ENCODE data around the gene KCNK7. TPM values are rescaled to one million over a fixed set of nuclear protein-coding genes. Genes with fewer than 3 reads are reported as not detected.

KCNK7 gene
- total and polyA plus RNA-seq, 4 donors, result 0.20 to 0.90 (median 0.60) TPM

GRCh38 chr11:65558002-65558929 lies 37.3 kb downstream of the KCNK7 start, which contains the start of gene LTBP3:
Gene LTBP3, minus strand, starts transcription at chr11:65558359. Its CDS starts 400 bp downstream, at chr11:65557959.
- peaks cover 71% of the 10 kb centered on the region for H3K4me1 ChIP-seq (ENCODE audit: control insufficient read depth, insufficient read depth, low read length)
- peak within 1 kb of the TSS; percentile 64 for H3K4me3 ChIP-seq (ENCODE audit: low read depth, low read length)
- no peaks in the 10 kb centered on the region for H3K27me3 ChIP-seq (ENCODE audit: control insufficient read depth, insufficient read depth, low read length)
- DNase-seq (ENCODE audit: low read depth in 4 of 6, low spot score in 6 of 6), result peak in 5 of 6 donors; percentile 59 to 95 (median 74)
- H3K27ac ChIP-seq (ENCODE audit: low read depth, low read length), result peak within 1 kb of the TSS; percentile 99
- no peaks in the 10 kb centered on the region for H3K9me3 ChIP-seq (ENCODE audit: control insufficient read depth, insufficient read depth, low read length)
- under 1% methylated on average over 67 of the region's 79 CpGs for WGBS (ENCODE audit: insufficient coverage)
- H3K36me3 ChIP-seq (ENCODE audit: control insufficient read depth, insufficient read depth, low read length), result peaks cover 26% of the 10 kb centered on the region

GRCh38 chr11:65557280-65558001 lies 38.2 kb downstream of the KCNK7 start:
- peak in 1 of 6 donors; percentile 44 for DNase-seq (ENCODE audit: low read depth in 4 of 6, low spot score in 6 of 6)
- 3% methylated on average over 38 of the region's 47 CpGs for WGBS (ENCODE audit: insufficient coverage)
- Histone ChIP-seq H3K4me1 (ENCODE audit: control insufficient read depth, insufficient read depth, low read length) (peaks cover 71% of the 10 kb centered on the region), H3K9me3 (ENCODE audit: control insufficient read depth, insufficient read depth, low read length) (no peaks in the 10 kb centered on the region), H3K4me3 (ENCODE audit: low read depth, low read length) (peak overlapping the region; percentile 64), H3K27ac (ENCODE audit: low read depth, low read length) (peak overlapping the region; percentile 85), H3K27me3 (ENCODE audit: control insufficient read depth, insufficient read depth, low read length) (no peaks in the 10 kb centered on the region), H3K36me3 (ENCODE audit: control insufficient read depth, insufficient read depth, low read length) (peaks cover 35% of the 10 kb centered on the region)

- H3K9me3 ChIP-seq (ENCODE audit: control insufficient read depth, insufficient read depth, low read length), result no peaks in the 10 kb centered on the region
- peaks cover 71% of the 10 kb centered on the region for H3K4me1 ChIP-seq (ENCODE audit: control insufficient read depth, insufficient read depth, low read length)
- WGBS (ENCODE audit: insufficient coverage), result 71% methylated on average over 7 of the region's 12 CpGs
- peaks cover 42% of the 10 kb centered on the region for H3K36me3 ChIP-seq (ENCODE audit: control insufficient read depth, insufficient read depth, low read length)
- no peak for DNase-seq (ENCODE audit: low read depth in 4 of 6, low spot score in 6 of 6)
- peak overlapping the region; percentile 64 for H3K4me3 ChIP-seq (ENCODE audit: low read depth, low read length)
- no peaks in the 10 kb centered on the region for H3K27me3 ChIP-seq (ENCODE audit: control insufficient read depth, insufficient read depth, low read length)
- peak overlapping the region; percentile 85 for H3K27ac ChIP-seq (ENCODE audit: low read depth, low read length)
Observed at GRCh38 chr11:65556470-65557279, 38.9 kb downstream of the KCNK7 start.

- no peaks in the 10 kb centered on the region for H3K9me3 ChIP-seq (ENCODE audit: control insufficient read depth, insufficient read depth, low read length)
- no peak overlapping the region for H3K27ac ChIP-seq (ENCODE audit: low read depth, low read length)
- peaks cover 62% of the 10 kb centered on the region for H3K4me1 ChIP-seq (ENCODE audit: control insufficient read depth, insufficient read depth, low read length)
- 65% methylated on average over 6 of the region's 6 CpGs for WGBS (ENCODE audit: insufficient coverage)
- peaks cover 51% of the 10 kb centered on the region for H3K36me3 ChIP-seq (ENCODE audit: control insufficient read depth, insufficient read depth, low read length)
- DNase-seq (ENCODE audit: low read depth in 4 of 6, low spot score in 6 of 6), result no peak
- H3K27me3 ChIP-seq (ENCODE audit: control insufficient read depth, insufficient read depth, low read length), result no peaks in the 10 kb centered on the region
- no peak overlapping the region for H3K4me3 ChIP-seq (ENCODE audit: low read depth, low read length)
Observed at GRCh38 chr11:65555693-65556231, 39.8 kb downstream of the KCNK7 start.

- H3K27ac ChIP-seq (ENCODE audit: low read depth, low read length), result no peak overlapping the region
Observed at GRCh38 chr11:65554842-65555430, 40.7 kb downstream of the KCNK7 start.

GRCh38 chr11:65554057-65554818 lies 41.4 kb downstream of the KCNK7 start:
- H3K4me1 ChIP-seq (ENCODE audit: control insufficient read depth, insufficient read depth, low read length), result peaks cover 47% of the 10 kb centered on the region
- no peaks in the 10 kb centered on the region for H3K9me3 ChIP-seq (ENCODE audit: control insufficient read depth, insufficient read depth, low read length)
- no peak overlapping the region for H3K27ac ChIP-seq (ENCODE audit: low read depth, low read length)
- no peaks in the 10 kb centered on the region for H3K27me3 ChIP-seq (ENCODE audit: control insufficient read depth, insufficient read depth, low read length)
- H3K36me3 ChIP-seq (ENCODE audit: control insufficient read depth, insufficient read depth, low read length), result peaks cover 54% of the 10 kb centered on the region
- no peak for DNase-seq (ENCODE audit: low read depth in 4 of 6, low spot score in 6 of 6)
- H3K4me3 ChIP-seq (ENCODE audit: low read depth, low read length), result no peak overlapping the region
- 74% methylated on average over 27 of the region's 27 CpGs for WGBS (ENCODE audit: insufficient coverage)

More at GRCh38 chr11:65554842-65555430, 40.7 kb downstream of the KCNK7 start:
- DNase-seq (ENCODE audit: low read depth in 4 of 6, low spot score in 6 of 6), result no peak
- no peaks in the 10 kb centered on the region for H3K9me3 ChIP-seq (ENCODE audit: control insufficient read depth, insufficient read depth, low read length)
- H3K36me3 ChIP-seq (ENCODE audit: control insufficient read depth, insufficient read depth, low read length), result peaks cover 54% of the 10 kb centered on the region
- H3K4me1 ChIP-seq (ENCODE audit: control insufficient read depth, insufficient read depth, low read length), result peaks cover 53% of the 10 kb centered on the region
- H3K4me3 ChIP-seq (ENCODE audit: low read depth, low read length), result no peak overlapping the region
- H3K27me3 ChIP-seq (ENCODE audit: control insufficient read depth, insufficient read depth, low read length), result no peaks in the 10 kb centered on the region
- WGBS (ENCODE audit: insufficient coverage), result 89% methylated on average over 4 of the region's 4 CpGs

GRCh38 chr11:65553301-65554001 lies 42.1 kb downstream of the KCNK7 start:
- H3K27me3 ChIP-seq (ENCODE audit: control insufficient read depth, insufficient read depth, low read length), result peaks cover 6% of the 10 kb centered on the region
- H3K4me1 ChIP-seq (ENCODE audit: control insufficient read depth, insufficient read depth, low read length), result peaks cover 47% of the 10 kb centered on the region
- no peak overlapping the region for H3K4me3 ChIP-seq (ENCODE audit: low read depth, low read length)
- 31% methylated on average over 37 of the region's 37 CpGs for WGBS (ENCODE audit: insufficient coverage)
- peaks cover 61% of the 10 kb centered on the region for H3K36me3 ChIP-seq (ENCODE audit: control insufficient read depth, insufficient read depth, low read length)
- no peak for DNase-seq (ENCODE audit: low read depth in 4 of 6, low spot score in 6 of 6)
- no peak overlapping the region for H3K27ac ChIP-seq (ENCODE audit: low read depth, low read length)
- no peaks in the 10 kb centered on the region for H3K9me3 ChIP-seq (ENCODE audit: control insufficient read depth, insufficient read depth, low read length)

- Histone ChIP-seq H3K4me1 (ENCODE audit: control insufficient read depth, insufficient read depth, low read length) (peaks cover 47% of the 10 kb centered on the region), H3K36me3 (ENCODE audit: control insufficient read depth, insufficient read depth, low read length) (peaks cover 68% of the 10 kb centered on the region)
Observed at GRCh38 chr11:65552388-65552951, 43.1 kb downstream of the KCNK7 start.

More at GRCh38 chr11:65552388-65552951, 43.1 kb downstream of the KCNK7 start:
- Histone ChIP-seq H3K4me3 (ENCODE audit: low read depth, low read length) (no peak overlapping the region), H3K9me3 (ENCODE audit: control insufficient read depth, insufficient read depth, low read length) (no peaks in the 10 kb centered on the region), H3K27ac (ENCODE audit: low read depth, low read length) (no peak overlapping the region), H3K27me3 (ENCODE audit: control insufficient read depth, insufficient read depth, low read length) (peaks cover 6% of the 10 kb centered on the region)
- no peak for DNase-seq (ENCODE audit: low read depth in 4 of 6, low spot score in 6 of 6)
- 72% methylated on average over 9 of the region's 9 CpGs for WGBS (ENCODE audit: insufficient coverage)

Measured in spinal cord (tissue), 10 donors.